ENCODE measurements around the gene INPP4A.

The INPP4A gene

GRCh38 chr2:98564541-98565132, 120.0 kb downstream of the INPP4A start:
- DNase-seq (ENCODE audit: low spot score), result no peak

- DNase-seq (ENCODE audit: low spot score), result no peak
Measured at GRCh38 chr2:98565286-98565860, 120.7 kb downstream of the INPP4A start.

GRCh38 chr2:98565941-98566340, 121.3 kb downstream of the INPP4A start:
- no peak for DNase-seq (ENCODE audit: low spot score)

GRCh38 chr2:98568161-98568956, 123.7 kb downstream of the INPP4A start:
- no peak for DNase-seq (ENCODE audit: low spot score)

- DNase-seq (ENCODE audit: low spot score), result peak; percentile 31
Measured at GRCh38 chr2:98569197-98569793, 124.6 kb downstream of the INPP4A start.

- DNase-seq (ENCODE audit: low spot score), result no peak
Measured at GRCh38 chr2:98569915-98570314, 125.3 kb downstream of the INPP4A start.

GRCh38 chr2:98570356-98570755, 125.7 kb downstream of the INPP4A start:
- DNase-seq (ENCODE audit: low spot score), result no peak

GRCh38 chr2:98571121-98571701, 126.6 kb downstream of the INPP4A start:
- no peak for DNase-seq (ENCODE audit: low spot score)

- no peak for DNase-seq (ENCODE audit: low spot score)
Measured at GRCh38 chr2:98571796-98572195, 127.1 kb downstream of the INPP4A start.

GRCh38 chr2:98572211-98572610, 127.6 kb downstream of the INPP4A start:
- no peak for DNase-seq (ENCODE audit: low spot score)

- no peak for DNase-seq (ENCODE audit: low spot score)
Measured at GRCh38 chr2:98572676-98573075, 128.0 kb downstream of the INPP4A start.

- no peak for DNase-seq (ENCODE audit: low spot score)
Measured at GRCh38 chr2:98573426-98573825, 128.8 kb downstream of the INPP4A start.

GRCh38 chr2:98576666-98577312, 132.1 kb downstream of the INPP4A start:
- DNase-seq (ENCODE audit: low spot score), result no peak

- no peak for DNase-seq (ENCODE audit: low spot score)
Measured at GRCh38 chr2:98577313-98577712, 132.7 kb downstream of the INPP4A start.

GRCh38 chr2:98578231-98578630, 133.6 kb downstream of the INPP4A start:
- DNase-seq (ENCODE audit: low spot score), result no peak

GRCh38 chr2:98579926-98580325, 135.3 kb downstream of the INPP4A start:
- no peak for DNase-seq (ENCODE audit: low spot score)

GRCh38 chr2:98580656-98581284, 136.1 kb downstream of the INPP4A start:
- DNase-seq (ENCODE audit: low spot score), result no peak

GRCh38 chr2:98582523-98582922, 137.9 kb downstream of the INPP4A start:
- DNase-seq (ENCODE audit: low spot score), result no peak

GRCh38 chr2:98583276-98583675, 138.6 kb downstream of the INPP4A start:
- DNase-seq (ENCODE audit: low spot score), result no peak

- DNase-seq (ENCODE audit: low spot score), result no peak
Measured at GRCh38 chr2:98583816-98584618, 139.4 kb downstream of the INPP4A start.

- DNase-seq (ENCODE audit: low spot score), result no peak
Measured at GRCh38 chr2:98585386-98585785, 140.7 kb downstream of the INPP4A start.

Data from kidney capillary endothelial cell (primary cell).